KOPT-K1 (cell line): ENCODE results near the gene MUC5B.
"Not testable (repeated sequence)": the region's sequence is repeated elsewhere in the genome, so short reads cannot be mapped to it uniquely, and the experiment has no call there.

Experiments
- H3K27ac ChIP-seq: fragments of 200-600 bp; sonication (generic); 2 replicates; pipeline ENCODE4 v1.5.1; 2016; ENCODE audit warnings: antibody characterized with exemption, mild to moderate bottlenecking, low read depth, low read length; ENCODE audit not compliant: poor library complexity, severe bottlenecking
- H3K36me3 ChIP-seq: fragments of 200-600 bp; sonication (generic); 2 replicates; pipeline ENCODE4 v1.5.1; 2017; ENCODE audit warnings: antibody characterized with exemption, mild to moderate bottlenecking, low read length, moderate library complexity; ENCODE audit not compliant: insufficient read depth
- H3K9me3 ChIP-seq: fragments of 200-600 bp; sonication (generic); 2 replicates; pipeline ENCODE4 v1.5.1; 2017; ENCODE audit warnings: antibody characterized with exemption, low read length, mild to moderate bottlenecking; ENCODE audit not compliant: insufficient read depth, poor library complexity, severe bottlenecking

Gene MUC5B

GRCh38 chr11:1263010-1263409 is 40.1 kb downstream of the MUC5B start:
- Histone ChIP-seq H3K27ac (peak overlapping the region; percentile 51), H3K9me3 (peaks cover 17% of the 10 kb centered on the region), H3K36me3 (no peaks in the 10 kb centered on the region)

DNA sequence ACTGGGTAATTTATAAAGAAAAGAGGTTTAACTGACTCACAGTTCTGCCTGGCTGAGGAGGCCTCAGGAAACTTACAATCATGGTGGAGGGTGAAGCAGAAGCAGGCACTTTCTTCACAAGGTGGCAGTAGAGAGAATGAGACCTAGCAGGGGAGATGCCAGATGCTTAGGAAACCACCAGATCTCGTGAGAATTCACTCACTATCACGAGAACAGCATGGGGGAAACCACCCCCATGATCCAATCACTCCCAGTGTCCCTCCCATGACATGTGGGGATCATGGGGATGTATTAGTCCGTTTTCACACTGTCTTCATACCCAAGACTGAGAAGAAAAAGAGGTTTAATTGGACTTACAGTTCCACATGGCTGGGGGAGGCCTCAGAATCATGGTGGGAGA is 41.6 kb downstream of the MUC5B start:
- H3K27ac ChIP-seq, H3K36me3 ChIP-seq: not testable (repeated sequence)
- H3K9me3 ChIP-seq: peaks cover 17% of the 10 kb centered on the region

- not testable (repeated sequence) for H3K36me3 ChIP-seq, H3K27ac ChIP-seq
- H3K9me3 ChIP-seq: peaks cover 17% of the 10 kb centered on the region
These were observed 42.6 kb downstream of the MUC5B start for GRCh38 chr11:1265480-1265879.

- not testable (repeated sequence) for H3K36me3 ChIP-seq, H3K27ac ChIP-seq
- H3K9me3 ChIP-seq: peaks cover 17% of the 10 kb centered on the region
These were observed 44.1 kb downstream of the MUC5B start for GRCh38 chr11:1266976-1267375.

DNA sequence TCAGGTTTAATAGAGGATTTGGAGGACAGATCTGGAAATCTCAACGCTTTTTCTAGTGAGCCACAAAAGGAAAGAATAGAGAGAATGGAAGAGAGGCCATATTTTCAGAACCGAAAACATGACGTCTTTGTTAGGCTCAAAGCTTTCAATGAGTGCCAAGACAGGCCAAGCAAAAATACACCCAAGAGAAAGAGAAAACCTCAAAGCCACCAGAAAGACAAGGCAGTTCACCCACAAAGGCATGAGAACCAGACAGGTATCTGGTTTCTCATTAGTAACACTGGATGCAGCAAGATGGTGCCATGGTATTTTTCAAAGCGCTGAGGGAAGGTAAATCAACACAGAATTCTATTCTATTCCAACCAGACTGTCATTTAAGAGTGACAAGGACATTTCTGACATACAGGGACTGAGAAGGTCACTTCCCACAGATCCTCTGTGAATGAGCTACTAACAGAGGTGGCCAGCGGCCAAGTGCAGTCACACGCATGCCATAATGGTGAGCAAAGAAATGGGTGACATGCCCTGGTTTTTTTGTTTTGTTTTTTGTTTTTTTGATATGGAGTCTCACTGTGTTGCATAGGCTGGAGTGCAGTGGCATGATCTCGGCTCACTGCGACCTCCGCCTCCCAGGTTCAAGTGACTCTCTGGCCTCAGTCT is 44.7 kb downstream of the MUC5B start:
- H3K36me3 ChIP-seq: no peaks in the 10 kb centered on the region
- H3K9me3 ChIP-seq: peaks cover 17% of the 10 kb centered on the region
- H3K27ac ChIP-seq: no peak overlapping the region

DNA sequence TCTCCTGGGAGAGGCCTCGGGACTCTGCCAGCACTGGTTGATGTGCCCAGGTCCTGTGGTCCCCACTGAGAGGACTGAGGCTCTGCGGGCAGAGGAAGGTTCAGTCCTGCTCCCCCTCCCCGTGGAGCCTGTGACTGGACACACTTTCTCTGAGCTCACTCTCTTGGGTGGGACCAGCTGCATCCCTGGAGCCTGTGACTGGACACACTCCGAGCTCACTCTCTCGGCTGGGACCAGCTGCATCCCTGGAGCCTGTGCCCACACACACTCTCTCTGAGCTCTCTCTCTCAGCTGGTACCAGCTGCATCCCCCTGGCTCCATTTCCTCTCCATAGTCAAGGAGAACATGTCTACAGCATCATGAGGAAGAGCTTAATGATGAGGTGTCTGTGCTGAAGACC is 47.1 kb downstream of the MUC5B start:
- peaks cover 15% of the 10 kb centered on the region for H3K9me3 ChIP-seq
- H3K27ac ChIP-seq: no peak overlapping the region
- H3K36me3 ChIP-seq: peaks cover under 1% of the 10 kb centered on the region; the same call in 1 of the 2 replicates

GRCh38 chr11:1270476-1270875 is 47.6 kb downstream of the MUC5B start:
- H3K27ac ChIP-seq: no peak overlapping the region
- peaks cover 10% of the 10 kb centered on the region for H3K9me3 ChIP-seq
- peaks cover 5% of the 10 kb centered on the region; the same call in 1 of the 2 replicates for H3K36me3 ChIP-seq

DNA sequence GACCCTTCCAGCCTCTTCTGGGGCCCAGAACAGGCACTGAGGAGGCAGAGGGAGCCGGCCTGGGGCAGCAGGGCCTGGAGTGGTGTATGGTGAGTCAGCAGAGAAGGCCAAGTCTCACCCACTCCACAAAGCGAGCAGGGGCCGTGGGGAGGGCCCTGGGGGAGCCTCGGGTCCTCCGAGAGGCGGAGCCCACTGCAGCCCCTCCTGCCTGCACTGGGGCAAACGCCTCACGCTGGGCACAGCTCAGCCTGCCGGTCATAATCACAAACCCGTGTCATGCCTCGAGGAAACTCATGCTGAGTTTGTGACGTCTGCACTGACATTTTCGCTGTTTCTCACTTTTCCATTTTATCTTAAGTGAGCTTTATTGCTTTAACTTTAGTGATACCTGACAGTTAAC is 48.1 kb downstream of the MUC5B start:
- H3K9me3 ChIP-seq: peaks cover 4% of the 10 kb centered on the region
- H3K27ac ChIP-seq: no peak overlapping the region

GRCh38 chr11:1271406-1271805 is 48.5 kb downstream of the MUC5B start:
- peaks cover 13% of the 10 kb centered on the region; the same call in 1 of the 2 replicates for H3K36me3 ChIP-seq
- no peak overlapping the region for H3K27ac ChIP-seq
- H3K9me3 ChIP-seq: peaks cover under 1% of the 10 kb centered on the region

More for the DNA sequence above, 48.1 kb downstream of the MUC5B start:
- H3K36me3 ChIP-seq: peaks cover 9% of the 10 kb centered on the region; the same call in 1 of the 2 replicates

DNA sequence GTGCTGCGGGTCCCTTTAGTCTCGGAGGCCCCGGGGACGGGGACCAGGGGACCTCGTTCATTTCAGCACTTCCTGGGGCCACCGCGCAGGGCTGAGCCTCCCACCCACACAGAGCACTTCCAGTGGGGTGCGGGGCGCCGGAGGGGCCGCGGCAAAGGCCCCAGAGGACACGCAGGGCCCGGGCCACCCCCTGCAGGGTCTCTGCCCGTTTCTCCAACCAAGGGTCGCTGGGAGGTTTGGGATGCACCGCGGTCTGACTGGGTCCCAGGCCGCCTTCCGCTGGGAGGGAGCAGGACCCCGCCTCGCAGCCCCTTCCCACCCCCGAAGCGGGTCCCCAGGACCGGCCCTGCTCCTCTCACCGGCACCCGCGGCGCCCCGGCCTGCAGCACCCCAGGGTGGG is 49.1 kb downstream of the MUC5B start:
- H3K36me3 ChIP-seq: peaks cover 19% of the 10 kb centered on the region; the same call in 1 of the 2 replicates
- H3K9me3 ChIP-seq: no peaks in the 10 kb centered on the region
- H3K27ac ChIP-seq: no peak overlapping the region

GRCh38 chr11:1272531-1272930 is 49.7 kb downstream of the MUC5B start:
- Histone ChIP-seq H3K36me3 (peaks cover 23% of the 10 kb centered on the region; the same call in 1 of the 2 replicates), H3K27ac (no peak overlapping the region), H3K9me3 (no peaks in the 10 kb centered on the region)

GRCh38 chr11:1274501-1274900 is 51.6 kb downstream of the MUC5B start:
- H3K36me3 ChIP-seq: peaks cover 33% of the 10 kb centered on the region; the same call in 1 of the 2 replicates
- H3K9me3 ChIP-seq: no peaks in the 10 kb centered on the region
- H3K27ac ChIP-seq: no peak overlapping the region

DNA sequence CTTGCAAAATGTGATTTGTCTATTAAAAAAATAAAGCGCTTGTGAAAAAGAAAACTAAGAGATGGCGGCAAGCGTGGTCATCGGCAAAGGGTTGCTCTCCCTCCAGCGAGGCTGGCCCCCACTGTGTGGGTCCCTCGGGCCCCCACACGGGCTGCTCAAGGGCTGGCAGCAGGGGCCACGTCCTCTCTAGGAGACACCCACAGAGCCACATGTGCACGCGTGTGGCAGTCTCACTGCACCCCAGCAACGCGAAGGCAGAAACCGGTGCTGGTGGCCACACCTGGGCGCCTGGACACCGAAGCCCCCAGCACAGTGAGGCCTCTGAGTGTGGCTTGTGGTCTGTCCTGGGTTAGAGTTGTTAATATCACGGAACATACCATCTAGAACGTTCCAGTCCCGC is 52.2 kb downstream of the MUC5B start:
- Histone ChIP-seq H3K9me3 (no peaks in the 10 kb centered on the region), H3K36me3 (peaks cover 33% of the 10 kb centered on the region; the same call in 1 of the 2 replicates), H3K27ac (no peak overlapping the region)

DNA sequence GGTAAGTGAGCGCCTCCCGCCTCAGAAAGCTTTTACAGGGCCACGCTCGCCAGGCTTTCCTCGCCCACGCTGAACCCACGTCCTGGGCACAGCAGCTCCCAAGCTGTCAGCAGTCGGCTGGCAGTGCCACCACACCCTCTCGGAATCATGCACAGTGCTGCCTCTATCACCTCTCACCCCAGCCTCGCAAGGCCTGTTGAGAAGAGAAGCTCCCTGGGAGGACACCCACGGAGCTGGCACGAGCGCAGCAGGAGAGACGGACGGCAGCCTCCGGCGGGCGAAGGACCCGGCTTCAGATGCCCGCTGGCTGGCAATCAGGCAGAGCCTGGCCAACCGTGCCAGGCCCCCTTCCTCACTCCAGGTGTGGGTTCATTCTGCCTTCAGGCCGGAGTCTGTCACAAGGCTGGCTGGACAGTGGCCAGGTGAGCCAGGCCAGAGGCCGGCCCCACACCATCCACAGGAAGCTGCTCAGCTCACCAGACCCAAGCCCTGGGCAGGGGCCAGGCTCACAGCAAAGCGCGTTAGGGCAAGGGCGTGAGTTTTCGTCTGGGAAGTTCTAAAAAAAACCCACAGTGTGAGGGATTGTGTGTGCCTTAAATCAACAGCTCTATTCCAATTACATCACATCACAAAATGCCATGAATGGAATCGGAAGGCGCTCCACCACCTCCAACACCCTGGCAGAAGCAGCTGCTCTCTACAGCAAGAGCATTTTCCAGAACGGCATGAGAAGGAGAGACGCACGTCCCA is 53.4 kb downstream of the MUC5B start:
- peaks cover 40% of the 10 kb centered on the region; the same call in 1 of the 2 replicates for H3K36me3 ChIP-seq
- H3K9me3 ChIP-seq: no peaks in the 10 kb centered on the region
- no peak overlapping the region for H3K27ac ChIP-seq

DNA sequence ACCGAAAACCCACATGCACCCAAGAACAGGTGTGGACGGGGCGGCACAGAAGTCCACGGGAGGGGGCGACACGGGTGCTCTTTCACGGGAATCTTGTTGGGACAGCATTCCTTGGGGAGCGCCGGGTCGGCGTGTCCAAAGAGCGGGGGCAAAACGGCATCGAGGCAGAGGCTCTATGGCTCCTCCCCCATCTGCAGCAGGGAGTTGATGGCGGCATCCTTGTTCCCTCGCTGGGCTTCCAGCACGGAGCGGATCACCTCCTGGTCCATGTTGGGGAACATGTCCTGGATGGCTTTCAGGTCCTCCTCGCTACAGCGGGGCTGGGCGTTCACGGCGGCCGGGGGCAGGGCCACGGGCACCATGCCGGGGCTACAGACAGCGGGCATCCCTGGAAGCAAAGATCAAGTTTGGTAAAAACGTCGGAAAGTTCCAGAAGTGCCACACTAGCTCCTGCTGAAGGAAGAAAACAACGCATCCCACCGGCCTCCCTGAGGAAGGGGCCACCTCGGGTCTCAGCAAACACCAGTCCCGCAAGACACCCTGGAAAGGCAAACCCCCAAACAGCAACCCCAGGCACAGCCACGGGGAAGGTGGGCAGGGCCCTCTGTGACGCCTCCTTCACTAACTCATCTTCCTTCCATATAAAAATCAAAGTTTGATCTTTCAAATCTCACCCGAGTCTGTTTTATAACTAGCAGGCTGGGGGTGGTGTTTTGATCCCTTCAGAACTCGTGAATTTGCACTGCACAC is 54.2 kb downstream of the MUC5B start:
- no peak overlapping the region for H3K27ac ChIP-seq
- H3K9me3 ChIP-seq: no peaks in the 10 kb centered on the region
- H3K36me3 ChIP-seq: peaks cover 48% of the 10 kb centered on the region; the same call in 1 of the 2 replicates
